IMR-90 (cell line): ENCODE data around the gene DAB1. TPM values are rescaled to one million over a fixed set of nuclear protein-coding genes. Genes with fewer than 3 reads are reported as not detected.

Experiments
- ATAC-seq: fragments of 200-7000 bp; cut with Tn5 transposase; 2 replicates; pipeline ENCODE4 v1.9.1; 2020; ENCODE audit warnings: low read depth, mild to moderate bottlenecking, moderate library complexity
- BruUV-seq: library from RNA; stranded (reverse); fragments of 400-500 nt; replicated peaks from 2 replicates; lab custom pipeline; 2021; lab: Mats Ljungman, UMichigan
- CTCF ChIA-PET: fragments of 300-600 bp; formaldehyde crosslinking; extraction: SDS; loops from one replicate; lab custom pipeline; 2021; ENCODE audit warnings: antibody characterized with exemption; lab: Yijun Ruan, JAX
- POLR2A ChIA-PET: fragments of 300-600 bp; sonication (Branson Sonifier 250); formaldehyde crosslinking; loops from one replicate; lab custom pipeline; 2022; ENCODE audit warnings: antibody characterized with exemption; ENCODE audit not compliant: unreplicated experiment; lab: Charles Lee
- DNase-seq: peaks from one replicate; pipeline ENCODE4 v3.0.0; 2013
- H2AFZ ChIP-seq: replicated peaks from 2 replicates; pipeline ENCODE3; 2013; ENCODE audit warnings: low read length, mild to moderate bottlenecking; ENCODE audit not compliant: poor library complexity
- H2AK5ac ChIP-seq: 2 replicates; pipeline ENCODE4 v1.6.1; 2013; ENCODE audit warnings: low read depth, low read length, inconsistent platforms
- H2AK9ac ChIP-seq: replicated peaks from 2 replicates; pipeline ENCODE3; 2013; ENCODE audit warnings: mild to moderate bottlenecking, low read depth, low read length, moderate library complexity; ENCODE audit not compliant: poor library complexity
- H2BK120ac ChIP-seq: 2 replicates; pipeline ENCODE4 v1.6.1; 2013; ENCODE audit warnings: low read depth, low read length, inconsistent platforms
- H2BK15ac ChIP-seq: 3 replicates; pipeline ENCODE4 v1.6.1; 2013; ENCODE audit warnings: low read depth, low read length, inconsistent platforms
- H2BK20ac ChIP-seq: 2 replicates; pipeline ENCODE4 v1.6.1; 2013; ENCODE audit warnings: low read depth, mild to moderate bottlenecking, inconsistent platforms, low read length, moderate library complexity
- H2BK5ac ChIP-seq: 2 replicates; pipeline ENCODE4 v1.6.1; 2013; ENCODE audit warnings: mild to moderate bottlenecking, low read depth, low read length, inconsistent platforms; ENCODE audit not compliant: poor library complexity, severe bottlenecking
- H3K14ac ChIP-seq: replicated peaks from 2 replicates; pipeline ENCODE4 v1.6.1; 2013; ENCODE audit warnings: low read depth, low read length, inconsistent platforms
- H3K18ac ChIP-seq: 2 replicates; pipeline ENCODE4 v1.6.1; 2013; ENCODE audit warnings: low read depth, low read length, control low read depth
- H3K23ac ChIP-seq: 2 replicates; pipeline ENCODE4 v1.6.1; 2013; ENCODE audit warnings: low read depth, low read length, inconsistent platforms
- H3K27ac ChIP-seq: 2 replicates; pipeline ENCODE4 v1.5.1; 2013; ENCODE audit warnings: mild to moderate bottlenecking, control low read depth, low read length; ENCODE audit not compliant: insufficient read depth
- H3K27me3 ChIP-seq: 2 replicates; pipeline ENCODE4 v1.6.1; 2013; ENCODE audit warnings: low read length; ENCODE audit not compliant: control insufficient read depth, insufficient read depth
- H3K36me3 ChIP-seq: 2 replicates; pipeline ENCODE4 v1.6.1; 2013; ENCODE audit warnings: low read length, mixed read lengths; ENCODE audit not compliant: control insufficient read depth, insufficient read depth
- H3K4ac ChIP-seq: 2 replicates; pipeline ENCODE4 v1.6.1; 2013; ENCODE audit warnings: low read depth, low read length, inconsistent platforms
- H3K4me1 ChIP-seq: 2 replicates; pipeline ENCODE4 v1.6.1; 2013; ENCODE audit warnings: low read length, mixed read lengths; ENCODE audit not compliant: control insufficient read depth, insufficient read depth
- H3K4me2 ChIP-seq: 2 replicates; pipeline ENCODE4 v1.6.1; 2013; ENCODE audit warnings: low read depth, mild to moderate bottlenecking, control low read depth, low read length, moderate library complexity
- H3K4me3 ChIP-seq: 2 replicates; pipeline ENCODE4 v1.5.1; 2013; ENCODE audit warnings: low read depth, mild to moderate bottlenecking, control low read depth, low read length, moderate library complexity; ENCODE audit not compliant: insufficient read depth
- H3K56ac ChIP-seq: 2 replicates; pipeline ENCODE4 v1.6.1; 2013; ENCODE audit warnings: low read length, inconsistent platforms; ENCODE audit not compliant: insufficient read depth; ENCODE audit errors: extremely low read depth
- H3K79me1 ChIP-seq, 2 experiments: 2 replicates each; pipeline ENCODE4 v1.6.1; 2013; ENCODE audit warnings: low read length in 2 of 2, inconsistent platforms in 1 of 2, low read depth in 1 of 2
- H3K9ac ChIP-seq: 2 replicates; pipeline ENCODE4 v1.6.1; 2013; ENCODE audit warnings: low read depth, low read length, control low read depth
- H3K9me1 ChIP-seq: 2 replicates; pipeline ENCODE4 v1.6.1; 2013; ENCODE audit warnings: low read length, inconsistent platforms; ENCODE audit not compliant: insufficient read depth
- H3K9me3 ChIP-seq: 2 replicates; pipeline ENCODE4 v1.6.1; 2013; ENCODE audit warnings: low read length; ENCODE audit not compliant: control insufficient read depth, insufficient read depth
- H4K20me1 ChIP-seq: 2 replicates; pipeline ENCODE4 v1.6.1; 2013; ENCODE audit warnings: low read length, inconsistent platforms; ENCODE audit not compliant: insufficient read depth
- H4K5ac ChIP-seq: 2 replicates; pipeline ENCODE4 v1.6.1; 2013; ENCODE audit warnings: mild to moderate bottlenecking, low read depth, low read length, control low read depth
- H4K8ac ChIP-seq, 2 experiments: 2 replicates each; pipeline ENCODE4 v1.6.1; 2013; ENCODE audit warnings: low read depth in 2 of 2, low read length in 2 of 2, control low read depth in 1 of 2, inconsistent platforms in 1 of 2
- H4K91ac ChIP-seq: 2 replicates; pipeline ENCODE4 v1.6.1; 2013; ENCODE audit warnings: low read depth, low read length, inconsistent platforms; ENCODE audit not compliant: insufficient read depth
- BHLHE40 ChIP-seq: fragments of 150-350 bp; IDR thresholded peaks from 2 replicates; pipeline ENCODE4 v1.6.1; 2016; ENCODE audit warnings: mild to moderate bottlenecking, low read depth, low read length
- CEBPB ChIP-seq: IDR thresholded peaks from 2 replicates; pipeline ENCODE4 v1.6.1; 2012; ENCODE audit warnings: low read depth, low read length, improper control_type of control experiment
- CHD1 ChIP-seq: IDR thresholded peaks from 2 replicates; pipeline ENCODE4 v1.6.1; 2012; ENCODE audit warnings: low read depth, low read length, improper control_type of control experiment
- FOS ChIP-seq: fragments of 150-350 bp; IDR thresholded peaks from 2 replicates; pipeline ENCODE4 v1.6.1; 2016; ENCODE audit warnings: low read depth, low read length
- MAFK ChIP-seq: IDR thresholded peaks from 2 replicates; pipeline ENCODE4 v1.6.1; 2012; ENCODE audit warnings: low read depth, low read length, improper control_type of control experiment
- MAZ ChIP-seq: IDR thresholded peaks from 2 replicates; pipeline ENCODE4 v1.6.1; 2012; ENCODE audit warnings: low read depth, mild to moderate bottlenecking, low read length, improper control_type of control experiment, moderate library complexity, borderline replicate concordance
- MXI1 ChIP-seq: IDR thresholded peaks from 2 replicates; pipeline ENCODE4 v1.6.1; 2012; ENCODE audit warnings: low read depth, mild to moderate bottlenecking, low read length, moderate library complexity, borderline replicate concordance
- NFE2L2 ChIP-seq: fragments of 150-350 bp; IDR thresholded peaks from 2 replicates; pipeline ENCODE4 v1.6.1; 2016; ENCODE audit warnings: low read depth, mild to moderate bottlenecking, low read length
- POLR2A ChIP-seq: IDR thresholded peaks from 2 replicates; pipeline ENCODE4 v1.6.1; 2012; ENCODE audit warnings: mild to moderate bottlenecking, low read depth, low read length
- RAD21 ChIP-seq: IDR thresholded peaks from 2 replicates; pipeline ENCODE4 v1.6.1; 2012; ENCODE audit warnings: low read length, improper control_type of control experiment
- RCOR1 ChIP-seq: IDR thresholded peaks from 2 replicates; pipeline ENCODE4 v1.6.1; 2012; ENCODE audit warnings: mild to moderate bottlenecking, low read length, improper control_type of control experiment; ENCODE audit not compliant: insufficient replicate concordance
- RFX5 ChIP-seq: IDR thresholded peaks from 2 replicates; pipeline ENCODE4 v1.8.0; 2012; ENCODE audit warnings: low read depth, mild to moderate bottlenecking, low read length, moderate library complexity
- SMC3 ChIP-seq: fragments of 150-350 bp; IDR thresholded peaks from 2 replicates; pipeline ENCODE4 v1.6.1; 2016; ENCODE audit warnings: low read depth, mild to moderate bottlenecking, antibody characterized with exemption, low read length, moderate library complexity
- WGBS, 2 experiments: methylation state at CpG; one replicate each; pipeline versions ENCODE4 v1.1.5 to v1.1.7; 2013; ENCODE audit warnings: missing lambda C conversion rate in 2 of 2; ENCODE audit not compliant: insufficient read length in 1 of 2; ENCODE audit errors: extremely low coverage in 2 of 2; 5-methylcytosine and 5-hydroxymethylcytosine counted together
- dilution Hi-C: fragments of 300-500 bp; cut with HindIII; formaldehyde crosslinking; loops from one replicate; pipeline ENCODE4 v1.14.3; 2018; ENCODE audit warnings: low sequenced_read_pairs; ENCODE audit not compliant: unreplicated experiment
- in situ Hi-C: fragments of 300-500 bp; cut with MboI; formaldehyde crosslinking; loops from 3 replicates; pipeline ENCODE4 v1.14.3; 2019; ENCODE audit warnings: low sequenced_read_pairs, inconsistent platforms, mixed read lengths
- intact Hi-C: fragments of 100-400 bp; cut with micrococcal nuclease; formaldehyde crosslinking; loops from 2 replicates; pipeline ENCODE4 v1.10.0; 2022
- polyA plus RNA-seq, 3 experiments: library from polyadenylated mRNA; depleted of rRNA; stranded (reverse); fragments of >200 nt; gene quantifications; 2 replicates each; pipeline ENCODE4 v1.2.3, GENCODE V29; 2012; ENCODE audit warnings: low replicate concordance in 1 of 3
- total RNA-seq: library from RNA; depleted of rRNA; stranded (reverse); fragments of >200 nt; gene quantifications from 2 replicates; pipeline ENCODE4 v1.2.3, GENCODE V29; 2012
- TF ChIP-seq, protein P1 (sequence below): fragments of 150-350 bp; IDR thresholded peaks from 2 replicates; pipeline ENCODE4 v1.6.1; 2016; ENCODE audit warnings: low read depth, mild to moderate bottlenecking, low read length, moderate library complexity, borderline replicate concordance
- TF ChIP-seq, protein P2 (sequence below): conservative IDR thresholded peaks from 2 replicates; pipeline ENCODE4 v1.5.1; 2012; ENCODE audit warnings: mild to moderate bottlenecking, low read depth, low read length, improper control_type of control experiment
- TF ChIP-seq, protein P3 (sequence below): fragments of 150-350 bp; IDR thresholded peaks from 2 replicates; pipeline ENCODE4 v1.6.1; 2017; ENCODE audit warnings: mild to moderate bottlenecking, antibody characterized with exemption, low read length, low read depth

DAB1 gene
- total and polyA plus RNA-seq, 2 of the 4 experiments (the other 2 are of a cell fraction), result 0.18 to 0.41 TPM

DNA sequence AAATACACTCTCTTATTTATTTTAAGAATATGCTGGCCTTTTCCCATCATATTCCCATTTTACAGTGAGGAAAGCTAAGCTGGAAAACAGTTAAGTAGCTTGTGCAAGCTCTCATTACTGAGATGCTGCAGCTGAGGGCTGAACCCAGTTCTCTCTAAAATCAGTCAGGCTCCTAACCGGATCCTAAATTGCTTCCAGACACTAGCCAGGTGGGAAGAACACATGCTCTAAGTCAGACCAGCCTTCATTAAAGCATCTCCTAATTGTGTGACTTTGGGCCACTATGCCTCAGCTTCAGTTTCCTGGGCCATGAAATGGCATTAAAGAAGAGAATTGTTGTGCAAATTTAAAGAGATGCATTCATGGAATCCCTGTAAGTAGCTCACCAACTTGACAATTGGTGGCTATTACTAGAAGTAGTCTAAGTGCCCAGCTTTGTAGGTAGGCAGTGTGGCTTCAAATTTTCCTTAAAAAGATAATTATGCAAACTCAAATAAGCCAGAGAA lies 228.4 kb downstream of the DAB1 start:
- H3K14ac ChIP-seq, result no peak overlapping the region
- no peak overlapping the region for H3K18ac ChIP-seq
- no peak overlapping the region for H3K56ac ChIP-seq
- H3K4me3 ChIP-seq, result no peak overlapping the region
- H3K9me3 ChIP-seq, result no peaks in the 10 kb centered on the region
- H2BK5ac ChIP-seq, result no peak overlapping the region
- ATAC-seq, result no peak
- H3K4ac ChIP-seq, result no peak overlapping the region
- no peak overlapping the region for H3K9ac ChIP-seq
- no peak overlapping the region for H2BK20ac ChIP-seq
- no CpG with 5 or more reads among the region's 1 CpG for WGBS, 2 experiments
- no peak overlapping the region for H3K23ac ChIP-seq
- TF ChIP-seq RFX5 (no peak), MXI1 (no peak), SMC3 (no peak), FOS (no peak), MAFK (no peak), BHLHE40 (no peak), CHD1 (no peak), POLR2A (no peak), CEBPB (no peak), MAZ (no peak), RAD21 (no peak), NFE2L2 (no peak), RCOR1 (no peak)
- TF ChIP-seq, protein P1, sequence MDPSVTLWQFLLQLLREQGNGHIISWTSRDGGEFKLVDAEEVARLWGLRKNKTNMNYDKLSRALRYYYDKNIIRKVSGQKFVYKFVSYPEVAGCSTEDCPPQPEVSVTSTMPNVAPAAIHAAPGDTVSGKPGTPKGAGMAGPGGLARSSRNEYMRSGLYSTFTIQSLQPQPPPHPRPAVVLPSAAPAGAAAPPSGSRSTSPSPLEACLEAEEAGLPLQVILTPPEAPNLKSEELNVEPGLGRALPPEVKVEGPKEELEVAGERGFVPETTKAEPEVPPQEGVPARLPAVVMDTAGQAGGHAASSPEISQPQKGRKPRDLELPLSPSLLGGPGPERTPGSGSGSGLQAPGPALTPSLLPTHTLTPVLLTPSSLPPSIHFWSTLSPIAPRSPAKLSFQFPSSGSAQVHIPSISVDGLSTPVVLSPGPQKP, result no peak
- TF ChIP-seq, protein P2, sequence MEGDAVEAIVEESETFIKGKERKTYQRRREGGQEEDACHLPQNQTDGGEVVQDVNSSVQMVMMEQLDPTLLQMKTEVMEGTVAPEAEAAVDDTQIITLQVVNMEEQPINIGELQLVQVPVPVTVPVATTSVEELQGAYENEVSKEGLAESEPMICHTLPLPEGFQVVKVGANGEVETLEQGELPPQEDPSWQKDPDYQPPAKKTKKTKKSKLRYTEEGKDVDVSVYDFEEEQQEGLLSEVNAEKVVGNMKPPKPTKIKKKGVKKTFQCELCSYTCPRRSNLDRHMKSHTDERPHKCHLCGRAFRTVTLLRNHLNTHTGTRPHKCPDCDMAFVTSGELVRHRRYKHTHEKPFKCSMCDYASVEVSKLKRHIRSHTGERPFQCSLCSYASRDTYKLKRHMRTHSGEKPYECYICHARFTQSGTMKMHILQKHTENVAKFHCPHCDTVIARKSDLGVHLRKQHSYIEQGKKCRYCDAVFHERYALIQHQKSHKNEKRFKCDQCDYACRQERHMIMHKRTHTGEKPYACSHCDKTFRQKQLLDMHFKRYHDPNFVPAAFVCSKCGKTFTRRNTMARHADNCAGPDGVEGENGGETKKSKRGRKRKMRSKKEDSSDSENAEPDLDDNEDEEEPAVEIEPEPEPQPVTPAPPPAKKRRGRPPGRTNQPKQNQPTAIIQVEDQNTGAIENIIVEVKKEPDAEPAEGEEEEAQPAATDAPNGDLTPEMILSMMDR, result no peak
- TF ChIP-seq, protein P3, sequence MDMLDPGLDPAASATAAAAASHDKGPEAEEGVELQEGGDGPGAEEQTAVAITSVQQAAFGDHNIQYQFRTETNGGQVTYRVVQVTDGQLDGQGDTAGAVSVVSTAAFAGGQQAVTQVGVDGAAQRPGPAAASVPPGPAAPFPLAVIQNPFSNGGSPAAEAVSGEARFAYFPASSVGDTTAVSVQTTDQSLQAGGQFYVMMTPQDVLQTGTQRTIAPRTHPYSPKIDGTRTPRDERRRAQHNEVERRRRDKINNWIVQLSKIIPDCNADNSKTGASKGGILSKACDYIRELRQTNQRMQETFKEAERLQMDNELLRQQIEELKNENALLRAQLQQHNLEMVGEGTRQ, result no peak
- no peak overlapping the region for H4K91ac ChIP-seq
- H4K20me1 ChIP-seq, result no peaks in the 10 kb centered on the region
- H2AFZ ChIP-seq, result no peak overlapping the region
- ChIA-PET POLR2A (no interaction called here), CTCF (no interaction called here)
- BruUV-seq, result no TSS peak
- no peak overlapping the region for H2BK120ac ChIP-seq
- dilution Hi-C loops, result no loop called here
- H4K8ac ChIP-seq, result no peak overlapping the region
- no peaks in the 10 kb centered on the region for H3K36me3 ChIP-seq
- H2AK5ac ChIP-seq, result no peak overlapping the region
- H3K27me3 ChIP-seq, result no peaks in the 10 kb centered on the region
- no peaks in the 10 kb centered on the region for H3K79me1 ChIP-seq
- in situ Hi-C loops, result no loop called here
- H3K9me1 ChIP-seq, result no peaks in the 10 kb centered on the region
- H4K5ac ChIP-seq, result no peak overlapping the region
- no peak overlapping the region for H2AK9ac ChIP-seq
- no peaks in the 10 kb centered on the region for H3K4me1 ChIP-seq
- no peak overlapping the region for H3K27ac ChIP-seq
- intact Hi-C loops, result no loop called here
- H3K4me2 ChIP-seq, result no peak overlapping the region
- no peak overlapping the region for H2BK15ac ChIP-seq
- no peak for DNase-seq
